ENCODE results near the gene MICAL1. TPM values are rescaled to one million over a fixed set of nuclear protein-coding genes. Genes with fewer than 3 reads are reported as not detected.
"Not testable (repeated sequence)": the region's sequence is repeated elsewhere in the genome, so short reads cannot be mapped to it uniquely, and the experiment has no call there.

MICAL1 gene
- polyA plus RNA-seq, 1 donor = 32.8 TPM

DNA sequence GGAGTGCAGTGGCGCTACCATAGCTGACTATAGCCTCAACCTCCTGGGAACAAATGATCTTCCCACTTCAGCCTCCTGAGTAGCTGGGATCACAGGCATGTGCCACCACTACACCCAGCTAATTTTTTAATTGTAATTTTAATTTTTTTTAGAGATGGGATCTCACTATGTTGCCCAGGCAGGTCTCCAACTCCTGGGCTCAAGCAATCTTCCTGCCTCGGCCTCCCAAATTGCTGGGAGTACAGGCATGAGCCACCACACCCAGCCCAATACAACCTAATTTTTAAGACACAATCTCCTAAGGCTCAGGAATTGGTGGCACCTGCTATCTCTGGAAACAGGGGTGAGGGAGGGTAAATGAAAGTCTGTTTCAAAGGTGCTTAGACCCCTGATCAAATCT lies 21.6 kb upstream of the MICAL1 start:
- DNase-seq = no peak

DNA sequence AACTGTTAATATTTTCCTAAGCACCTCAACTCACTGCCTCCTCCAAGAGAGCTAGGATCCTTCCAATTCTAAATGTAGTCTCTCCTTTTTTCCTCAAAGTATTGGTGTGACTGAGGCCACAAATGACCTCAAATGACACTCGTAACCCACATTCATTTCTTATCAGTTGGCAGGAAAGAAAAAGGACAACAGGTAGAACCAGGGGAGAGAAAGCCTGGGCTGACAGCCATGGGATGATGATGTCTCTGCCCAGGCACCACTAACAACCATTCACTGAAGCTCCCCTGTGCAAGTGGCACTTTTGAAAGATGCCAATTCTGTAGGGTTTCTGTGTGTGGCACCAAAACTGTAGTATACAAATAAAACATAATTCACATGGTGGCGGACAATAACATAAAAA lies 20.1 kb upstream of the MICAL1 start:
- no peak for DNase-seq

DNA sequence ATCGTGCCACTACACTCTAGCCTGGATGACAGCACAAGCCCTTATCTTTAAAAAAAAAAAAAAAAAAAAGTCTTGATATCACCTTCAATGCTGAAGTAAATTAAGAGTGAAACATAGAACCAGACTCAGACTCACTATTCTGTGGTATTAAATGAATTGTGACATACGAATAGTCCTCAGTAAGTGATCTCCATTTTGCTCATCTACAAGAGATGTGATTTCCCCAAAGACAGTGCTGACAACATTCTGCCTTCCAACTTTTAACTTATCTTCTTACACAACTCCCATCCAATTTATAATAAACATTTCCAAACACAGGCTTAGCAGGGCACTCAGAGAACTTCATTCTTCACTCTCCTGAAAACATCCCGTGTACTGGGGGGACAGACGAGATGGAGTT lies 19.4 kb upstream of the MICAL1 start:
- DNase-seq = no peak

DNA sequence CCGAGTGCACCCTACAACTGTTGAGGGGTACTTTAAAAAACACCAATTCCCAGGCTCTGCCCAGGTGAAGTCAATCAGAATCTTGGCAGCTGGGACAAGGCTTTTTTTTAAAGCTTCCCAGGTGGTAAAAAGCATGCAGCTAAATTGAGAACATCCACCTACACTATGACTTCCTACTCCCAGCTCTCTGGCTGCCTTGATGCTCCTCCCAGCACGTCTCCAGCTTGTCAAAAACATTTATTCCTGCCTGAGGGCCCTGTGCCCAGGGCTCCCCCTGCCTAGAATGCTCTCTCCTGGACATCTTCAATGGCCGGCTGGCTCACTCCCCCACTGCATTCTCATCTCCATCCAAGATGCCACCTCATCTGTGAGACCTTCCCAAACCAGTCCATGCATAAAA lies 17.5 kb upstream of the MICAL1 start:
- no peak for DNase-seq

DNA sequence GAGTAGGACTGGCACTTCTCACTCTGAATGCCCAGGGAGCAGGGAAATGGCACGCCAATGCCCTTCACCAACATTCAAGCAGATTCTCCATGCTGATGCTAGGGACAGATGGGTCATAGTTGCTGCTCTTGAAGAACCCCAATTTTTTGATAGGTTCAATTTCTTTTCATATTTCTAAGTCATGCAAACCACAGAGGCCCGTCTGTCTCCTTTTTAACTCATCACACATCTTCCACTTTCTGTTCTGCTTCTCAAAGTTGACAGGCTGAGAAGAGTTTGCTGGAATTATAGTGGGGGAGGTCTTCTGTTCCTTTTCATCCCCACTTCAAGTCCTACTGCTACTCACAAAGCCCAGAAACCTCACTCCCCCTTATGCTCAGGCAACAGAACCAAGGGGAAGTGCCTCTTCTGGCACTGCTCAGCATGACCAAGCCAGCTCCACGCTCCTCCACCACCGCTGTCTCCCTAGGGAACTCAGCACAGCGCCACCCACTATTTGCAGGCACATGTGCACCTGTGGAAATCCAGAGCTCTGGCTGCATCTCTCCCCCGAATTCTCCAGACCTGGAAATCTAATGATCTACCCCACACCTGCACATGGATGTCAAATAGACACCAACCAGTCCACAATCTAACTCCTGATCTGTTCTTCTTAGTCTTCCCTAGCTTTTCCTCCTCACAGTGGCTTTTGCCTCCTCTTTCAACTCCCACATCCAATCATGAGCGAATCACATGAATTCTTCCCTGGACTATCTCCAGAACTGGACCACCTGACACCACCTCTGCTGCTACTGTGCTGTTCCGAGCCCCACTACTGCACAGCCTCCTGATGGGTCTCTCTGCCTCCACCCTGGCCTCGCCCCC lies 16.8 kb upstream of the MICAL1 start:
- no peak for DNase-seq

DNA sequence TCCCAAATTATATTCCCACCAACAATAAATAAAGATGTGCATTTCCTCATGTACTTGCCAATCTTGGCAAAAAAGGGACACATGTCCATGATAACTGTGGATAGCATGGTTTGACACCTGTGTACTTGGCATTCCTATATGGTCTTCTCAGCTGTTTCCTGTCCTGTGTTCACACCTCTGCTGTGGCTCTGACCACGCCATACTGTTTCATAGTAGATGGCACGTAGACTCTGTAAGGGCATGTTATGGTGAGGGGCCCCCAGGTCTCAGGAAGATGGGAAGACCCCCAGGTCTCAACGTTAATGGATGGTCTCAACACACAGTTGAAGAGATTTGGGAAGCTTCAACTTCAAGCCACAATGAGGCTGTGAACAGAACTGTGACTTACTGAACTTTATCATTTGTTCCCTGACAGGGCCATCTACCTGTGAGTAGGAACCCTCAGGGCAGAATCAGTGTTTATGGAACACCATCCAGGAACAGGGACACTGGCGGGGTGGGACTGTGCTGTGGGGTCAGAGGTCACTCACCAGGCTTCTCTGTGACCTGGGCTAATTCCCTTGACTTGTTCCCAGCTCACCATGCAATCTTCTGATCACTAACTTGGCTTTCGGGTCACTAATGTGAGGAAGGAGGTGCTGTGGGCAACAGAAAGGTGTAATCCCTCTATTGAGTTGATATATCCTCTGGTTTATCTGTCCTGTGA lies 15.7 kb upstream of the MICAL1 start:
- DNase-seq = no peak

DNA sequence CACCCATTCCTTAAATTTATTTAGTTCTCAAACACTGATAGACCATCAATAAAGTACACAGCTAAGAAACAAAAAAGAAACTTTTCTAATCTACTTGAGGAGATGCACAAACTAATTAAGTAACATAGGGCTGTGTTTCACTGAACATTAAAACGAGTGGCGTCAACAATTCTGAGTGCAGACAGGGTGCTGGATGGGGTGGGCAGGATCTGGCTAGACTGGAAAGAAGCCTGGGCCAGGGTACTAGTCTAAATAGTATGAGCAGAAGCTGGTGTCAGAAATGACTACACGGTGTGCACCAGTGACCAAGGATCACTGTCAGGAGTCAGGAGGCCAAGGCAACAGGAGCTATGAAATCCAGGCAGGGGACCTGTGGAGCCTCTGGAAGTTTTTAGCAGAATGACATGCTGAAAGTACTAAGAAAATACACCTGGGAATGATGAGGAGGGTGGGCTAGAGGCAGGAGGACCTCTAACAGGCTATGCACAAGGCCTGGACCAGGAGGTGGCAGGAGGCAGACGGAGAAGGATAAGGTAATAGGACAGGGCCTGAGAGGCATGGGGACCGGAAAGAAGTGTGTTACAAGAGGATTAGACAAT lies 14.1 kb upstream of the MICAL1 start:
- DNase-seq = no peak

DNA sequence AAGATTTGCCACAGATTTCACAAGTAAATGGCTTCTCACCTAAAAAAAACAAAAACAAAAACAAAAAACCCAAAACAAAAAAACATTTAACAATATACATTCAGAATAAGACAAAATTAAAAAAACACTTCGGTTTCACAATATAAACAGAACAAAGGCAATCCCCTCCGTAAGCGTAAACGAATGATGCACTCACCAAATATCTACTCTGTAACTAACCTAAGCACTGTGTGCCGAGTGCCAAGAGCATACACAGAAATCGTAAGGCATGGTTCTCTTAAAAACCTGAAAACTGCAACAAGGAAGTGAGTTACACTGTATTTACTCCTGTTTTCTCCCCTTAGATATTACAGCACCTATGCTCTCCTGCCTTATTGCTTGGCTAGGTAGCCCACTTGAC lies 12.1 kb upstream of the MICAL1 start:
- no peak for DNase-seq

DNA sequence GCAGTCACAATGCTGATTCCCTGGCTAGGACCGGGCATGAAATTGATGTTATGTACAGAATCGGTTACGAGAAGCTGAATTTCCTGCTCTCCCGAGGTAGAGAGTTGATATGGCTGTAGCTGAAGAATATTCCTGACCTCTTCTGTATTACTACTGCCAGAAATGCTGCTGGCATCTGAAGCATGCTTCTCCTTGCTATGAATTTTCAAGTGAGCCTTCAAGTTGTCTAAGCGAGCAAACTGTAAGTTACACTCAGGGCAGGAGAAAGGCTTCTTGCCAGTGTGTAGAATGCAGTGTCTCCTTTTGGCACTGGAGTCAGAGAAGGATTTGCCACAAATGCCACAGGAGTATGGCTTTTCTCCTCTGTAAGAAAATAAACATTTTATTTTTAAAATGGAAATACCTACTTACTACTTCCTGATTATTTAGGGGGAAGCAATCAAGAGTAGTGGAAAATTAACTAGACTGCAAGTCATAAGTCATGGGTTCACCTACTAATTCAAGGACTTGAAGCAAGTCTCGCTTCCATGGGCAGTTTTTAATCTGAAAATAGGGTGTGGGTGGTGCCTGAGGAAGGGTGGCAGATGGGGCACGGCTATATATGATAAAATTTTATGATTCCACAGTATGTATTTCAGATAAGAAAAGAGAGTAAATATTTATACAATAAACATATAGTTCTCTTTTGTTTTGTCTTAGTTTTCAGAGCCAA lies 10.8 kb upstream of the MICAL1 start:
- DNase-seq = no peak

DNA sequence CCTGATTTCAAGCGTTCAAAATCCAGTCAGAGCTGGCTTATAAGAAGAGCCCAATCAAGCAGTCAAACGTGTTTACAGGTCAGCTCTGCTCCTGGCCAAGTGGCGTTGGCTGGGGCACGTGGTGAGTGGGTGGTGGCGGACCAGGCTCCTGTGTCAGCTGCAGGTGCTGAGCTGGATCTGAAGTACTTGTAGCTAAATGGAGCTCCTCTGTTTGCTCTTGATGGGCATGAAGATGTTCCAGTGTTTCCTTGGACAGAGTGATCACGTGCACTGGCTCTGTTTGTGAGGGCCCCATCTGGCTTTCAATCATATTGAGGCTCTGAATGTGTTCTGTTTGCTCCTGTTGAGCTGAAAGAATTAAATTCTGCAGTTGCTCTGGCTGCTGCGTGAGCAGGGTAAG lies 10.2 kb upstream of the MICAL1 start:
- DNase-seq = no peak

DNA sequence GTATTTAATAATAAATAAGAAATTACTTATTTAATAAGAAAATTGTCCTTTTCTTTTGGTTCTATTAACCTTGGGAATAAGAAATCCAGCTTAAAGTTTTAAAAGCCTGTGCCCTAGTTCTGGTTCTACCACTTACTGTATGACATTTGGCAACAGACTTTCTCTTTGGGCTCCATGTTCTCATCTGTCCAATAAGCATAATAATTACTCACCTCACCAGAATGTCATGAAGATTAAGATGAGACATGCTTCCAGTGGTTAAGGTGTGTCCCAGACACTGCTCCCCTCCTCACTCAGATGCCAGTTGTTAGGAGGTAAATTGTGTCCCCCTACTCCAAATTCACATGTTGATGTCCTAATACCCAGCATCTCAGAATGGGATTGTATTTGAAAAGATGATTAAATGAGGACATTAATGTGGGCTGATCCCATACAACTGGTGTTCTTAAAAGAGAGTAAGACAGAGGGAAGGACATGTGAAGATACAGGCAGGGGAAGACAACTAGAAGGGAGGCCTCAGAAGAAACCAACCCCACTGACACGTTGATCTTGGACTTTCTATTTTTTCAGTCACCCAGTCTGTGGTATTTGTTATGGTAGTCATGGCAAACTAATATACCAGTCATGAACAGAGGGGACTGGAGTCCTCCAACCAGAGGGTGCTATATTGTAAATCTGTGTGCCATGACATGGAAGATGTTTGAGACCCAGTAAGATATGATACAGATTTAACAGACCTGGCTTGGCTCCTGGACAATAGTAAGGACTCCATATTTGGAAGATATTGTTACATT lies 6.4 kb upstream of the MICAL1 start:
- no peak for DNase-seq

DNA sequence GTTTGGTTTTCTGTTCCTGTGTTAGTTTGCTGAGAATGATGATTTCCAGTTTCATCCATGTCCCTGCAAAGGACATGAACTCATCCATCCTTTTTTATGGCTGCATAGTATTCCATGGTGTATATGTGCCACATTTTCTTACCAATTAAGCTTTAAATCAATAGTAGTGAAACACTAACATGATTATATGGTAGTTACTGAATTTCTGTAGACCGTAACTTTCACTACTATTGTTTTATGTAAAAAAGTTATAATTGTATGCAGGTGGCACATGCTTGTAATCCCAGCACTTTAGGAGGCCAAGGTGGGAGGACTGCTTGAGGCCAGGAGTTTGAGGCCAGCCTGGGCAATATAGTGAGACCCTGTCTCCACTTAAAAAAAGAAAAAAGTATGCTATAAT lies 5.6 kb upstream of the MICAL1 start:
- not testable (repeated sequence) for DNase-seq

DNA sequence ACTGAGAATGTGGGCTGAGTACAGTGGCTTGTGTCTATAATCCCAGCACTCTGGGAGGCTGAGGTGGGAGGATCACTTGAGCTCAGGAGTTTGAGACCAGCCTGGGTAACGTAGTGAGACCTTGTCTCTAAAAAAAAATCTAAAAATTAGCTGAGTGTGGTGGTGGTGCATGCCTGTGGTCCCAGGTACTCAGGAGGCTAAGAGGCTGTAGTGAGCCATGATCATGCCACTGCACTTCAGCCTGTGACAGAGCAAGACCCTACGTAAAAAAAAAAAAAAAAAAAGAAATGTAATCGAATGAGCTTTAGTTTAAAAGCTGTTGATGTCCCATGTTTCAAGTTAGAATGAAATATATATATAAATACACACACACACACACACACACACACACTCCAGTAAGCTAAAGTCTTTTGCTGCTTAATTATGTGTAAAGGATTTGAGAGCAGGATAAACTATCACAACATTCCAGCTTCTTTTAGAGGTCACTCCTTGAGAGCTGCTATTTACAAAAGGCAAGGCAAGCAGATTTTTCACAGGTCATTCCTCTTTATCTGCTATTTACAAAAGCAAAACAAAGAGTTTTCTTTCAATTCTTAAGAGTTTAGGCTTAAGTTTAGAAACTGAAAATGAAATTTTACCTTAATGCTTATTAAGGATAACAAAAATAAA lies 4.7 kb upstream of the MICAL1 start:
- no peak for DNase-seq

DNA sequence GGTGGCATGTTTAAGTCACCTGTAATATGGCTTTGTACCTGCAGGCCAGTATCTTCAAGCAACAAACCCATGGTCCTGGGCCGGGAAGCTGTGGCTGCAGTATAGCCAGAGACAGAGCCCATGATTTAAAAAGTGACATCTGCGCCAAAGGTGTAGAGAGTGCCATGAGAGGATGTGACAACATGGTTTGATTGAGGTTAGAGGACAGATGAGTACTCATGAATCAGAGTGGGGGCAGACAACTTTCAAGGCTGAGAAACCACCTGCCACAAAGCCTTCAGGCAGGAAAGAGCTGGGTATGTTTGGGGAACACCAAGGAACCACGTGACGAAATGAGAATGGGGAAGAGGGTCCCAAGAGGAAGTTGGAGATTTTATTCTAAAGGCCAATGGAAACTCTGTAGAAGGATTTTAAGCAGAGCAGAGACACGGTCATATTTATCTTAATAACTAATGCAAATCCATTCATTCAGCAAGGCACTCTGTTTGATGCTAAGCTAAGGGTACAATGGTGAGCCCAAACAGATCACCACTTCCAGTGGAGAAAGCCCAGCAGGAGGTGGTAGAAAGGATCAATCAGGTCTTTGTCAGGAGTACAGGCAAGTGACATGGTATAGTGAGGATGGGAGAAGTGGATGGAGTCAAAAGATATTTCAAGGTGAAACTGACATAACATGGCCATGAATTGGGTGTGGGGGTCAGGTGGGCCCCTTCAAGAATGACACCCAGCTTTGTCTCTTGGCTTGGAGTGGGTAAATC lies 3.4 kb upstream of the MICAL1 start:
- DNase-seq = no peak

DNA sequence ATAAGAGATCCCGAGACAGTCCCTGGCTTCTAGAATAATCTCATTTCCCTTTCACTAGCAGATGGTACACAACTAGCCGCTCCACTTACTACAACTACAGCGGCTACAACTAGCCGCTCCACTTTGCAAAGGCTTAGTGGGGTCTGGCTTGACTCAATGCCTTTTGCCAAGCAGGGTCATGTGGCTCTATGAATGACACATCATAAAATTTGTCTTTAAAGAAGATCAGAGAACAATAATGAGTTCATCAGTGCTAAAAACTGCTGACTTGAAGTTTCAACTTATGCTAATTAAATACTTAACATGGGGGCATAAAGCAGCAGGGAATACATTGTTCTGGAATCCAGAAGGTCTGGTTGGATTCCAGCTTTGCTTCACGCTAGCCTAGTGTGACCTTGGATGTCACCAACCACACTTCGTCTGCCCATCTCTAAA lies 2.0 kb upstream of the MICAL1 start:
- DNase-seq = no peak

DNA sequence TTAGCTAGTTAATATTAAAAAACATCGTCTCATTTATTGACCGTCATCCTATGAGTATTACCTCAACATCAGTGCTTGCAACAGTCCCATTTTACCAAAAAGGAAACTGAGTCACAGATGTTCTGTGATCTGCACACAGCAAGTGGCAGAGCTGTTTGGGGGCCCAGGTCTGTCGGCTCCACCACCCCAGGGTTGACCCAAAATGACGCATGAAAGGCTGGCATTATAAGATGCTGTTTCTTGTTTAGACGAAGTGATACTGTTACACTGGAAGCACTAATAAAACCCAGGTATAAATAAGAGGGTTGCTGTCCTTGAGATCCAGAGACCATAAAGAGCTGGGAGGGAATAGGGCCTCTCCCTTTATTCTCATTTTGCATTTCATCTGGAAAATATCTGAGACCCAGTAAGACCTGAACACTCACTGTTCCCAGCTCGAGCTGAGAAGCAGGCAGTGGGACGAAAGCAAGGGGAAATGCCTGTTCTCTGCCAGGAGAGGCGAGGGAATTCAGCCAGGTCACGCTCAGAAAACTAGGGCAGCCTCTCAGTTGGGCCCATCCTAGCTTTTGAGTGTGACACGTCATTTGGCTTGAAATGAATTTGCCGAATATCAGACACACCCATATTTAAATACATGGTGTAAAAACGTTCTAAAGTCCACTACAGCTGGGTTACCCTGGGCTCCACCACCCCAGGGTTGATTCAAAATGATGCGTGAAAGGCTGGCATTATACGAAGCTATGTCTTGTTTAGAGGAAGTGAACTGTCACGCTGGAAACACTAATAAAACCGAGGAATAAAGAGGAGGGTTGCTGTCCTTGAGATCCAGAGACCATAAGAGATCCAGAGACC lies 1.4 kb upstream of the MICAL1 start:
- DNase-seq = no peak

DNA sequence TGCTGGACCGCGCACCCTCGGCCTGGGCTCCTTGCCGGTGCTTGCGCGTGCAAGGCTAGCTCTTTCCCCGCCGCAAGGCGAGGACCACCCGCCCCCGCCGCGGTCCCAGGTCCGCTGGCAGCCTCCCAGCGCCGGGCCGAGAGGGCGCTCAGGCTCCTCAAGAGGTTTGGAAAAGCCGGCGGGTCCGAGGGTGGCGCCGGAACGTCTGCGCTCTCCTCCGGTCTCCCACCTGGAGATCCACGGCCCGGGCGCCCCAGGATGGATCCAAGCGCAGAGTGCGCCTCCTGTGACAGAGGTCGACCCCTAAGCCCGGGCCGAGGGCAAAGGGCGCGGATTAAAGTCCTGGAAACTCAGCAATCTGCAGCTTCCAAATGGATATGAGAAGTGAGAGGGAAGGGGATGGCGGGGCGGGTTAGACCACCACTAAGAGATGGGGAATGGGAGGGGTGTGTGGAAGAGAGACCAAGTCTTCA lies 575 bp upstream of the MICAL1 start:
- no peak for DNase-seq

DNA sequence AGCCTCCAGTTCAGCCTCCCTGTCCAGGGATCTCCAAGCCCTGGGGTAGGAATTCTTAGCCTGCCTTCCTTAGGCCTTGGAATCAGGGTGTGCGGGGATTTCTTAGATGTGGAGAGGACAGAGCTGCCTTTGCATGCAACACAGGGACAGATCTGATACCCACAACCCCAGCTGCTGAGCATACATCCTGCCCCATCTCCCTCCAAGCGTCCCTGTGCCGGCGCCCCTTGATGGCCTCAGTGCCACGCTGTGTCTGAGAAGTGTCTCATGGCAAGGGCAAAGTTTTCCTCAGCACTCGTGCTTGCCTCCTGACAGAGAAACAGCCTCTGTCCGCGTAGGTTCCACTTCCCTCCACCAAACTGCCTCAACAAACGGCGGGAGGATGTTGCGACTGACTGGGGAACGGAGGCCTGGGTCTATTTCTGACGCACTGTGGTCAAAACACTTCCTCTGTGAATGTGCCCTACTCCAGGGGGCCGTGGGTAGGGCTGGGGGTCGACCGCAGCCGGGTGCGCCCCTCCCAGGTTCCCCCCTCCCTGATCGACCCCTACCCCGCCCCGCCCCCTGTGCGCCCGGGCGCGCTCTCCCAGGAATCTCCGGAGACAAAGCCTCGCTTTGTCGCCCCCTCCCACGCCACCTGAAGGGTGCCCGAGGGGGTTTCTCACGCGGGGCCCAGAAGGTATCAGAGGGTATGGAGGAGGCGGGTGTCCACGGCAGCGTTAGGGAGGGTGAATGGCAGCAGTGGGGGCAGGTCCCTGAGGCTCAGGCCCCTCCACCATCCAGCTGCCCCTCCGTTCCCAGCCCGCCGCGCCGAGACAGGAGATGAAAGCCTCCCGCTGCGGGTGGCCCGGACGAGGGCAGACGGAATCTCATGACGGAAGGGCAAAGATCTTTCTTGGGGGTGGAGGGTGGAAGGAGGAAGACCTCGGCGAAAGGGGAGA lies 806 bp downstream of the MICAL1 start:
- no peak for DNase-seq
